HG03565 (cell line): ENCODE results near the gene KLHDC10.
"Not testable (repeated sequence)": the region's sequence is repeated elsewhere in the genome, so short reads cannot be mapped to it uniquely, and the experiment has no call there.

ENCODE experiments used
- ATAC-seq: cut with Tn5 transposase; IDR thresholded peaks from one replicate; pipeline ENCODE4 v1.9.1; 2021; ENCODE audit warnings: mild to moderate bottlenecking, moderate library complexity; ENCODE audit not compliant: unreplicated experiment

Gene KLHDC10

DNA sequence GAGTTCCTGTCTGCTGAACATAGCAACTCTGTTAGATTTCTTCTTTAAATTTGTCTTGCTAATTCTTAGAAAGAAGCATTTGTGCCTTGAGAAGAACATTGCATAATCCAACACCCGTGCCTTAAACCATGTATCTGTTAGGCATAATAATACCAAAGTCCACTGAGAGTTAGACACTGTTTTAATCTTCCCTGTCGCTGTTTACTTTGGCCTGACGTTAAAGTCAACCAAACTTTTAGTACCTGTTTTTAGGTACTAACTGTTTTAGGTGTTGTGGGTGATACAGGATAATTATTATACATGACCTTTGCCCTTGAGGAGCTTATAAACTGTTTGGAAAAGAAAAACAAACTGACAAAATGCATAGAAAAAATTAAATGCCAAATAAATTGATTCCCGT is 43.6 kb downstream of the KLHDC10 start:
- no peak for ATAC-seq

DNA sequence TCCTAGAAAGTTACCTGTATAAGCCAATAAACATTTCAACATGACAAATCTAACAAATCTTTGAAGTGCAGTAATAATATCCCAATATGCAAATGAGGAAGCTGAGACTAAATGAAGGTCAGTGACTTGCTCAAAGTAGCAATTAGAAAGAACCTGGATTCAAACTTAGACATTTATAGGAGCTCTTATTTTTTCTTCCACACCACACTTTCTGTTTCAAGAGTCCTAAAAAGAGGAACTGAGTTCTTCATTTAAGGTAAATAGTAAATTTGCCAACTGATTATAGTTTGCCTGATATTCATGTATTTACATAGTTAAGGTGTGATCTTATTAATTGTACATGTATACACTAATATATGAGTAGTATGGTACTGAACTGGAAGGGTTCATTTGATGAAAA is 44.0 kb downstream of the KLHDC10 start:
- ATAC-seq = no peak

DNA sequence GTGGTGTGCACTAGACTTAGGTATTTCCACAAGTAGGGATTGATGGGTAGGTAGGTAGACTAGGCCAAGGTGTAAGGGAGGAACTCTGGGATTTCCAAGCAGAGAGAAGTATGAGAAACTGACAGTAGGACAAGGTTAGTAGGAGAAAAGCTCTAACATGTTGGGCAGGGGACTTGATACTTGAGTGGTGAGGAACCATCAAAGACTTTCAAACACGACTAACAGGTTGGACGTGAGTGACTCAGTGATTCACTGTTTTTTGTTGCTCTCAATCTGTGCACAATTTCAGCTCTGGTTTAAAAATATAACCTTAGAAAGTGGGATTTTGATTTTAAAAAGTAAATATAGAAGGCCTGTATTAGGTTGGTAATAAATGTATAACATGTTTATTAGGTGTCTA is 44.4 kb downstream of the KLHDC10 start:
- ATAC-seq = no peak

DNA sequence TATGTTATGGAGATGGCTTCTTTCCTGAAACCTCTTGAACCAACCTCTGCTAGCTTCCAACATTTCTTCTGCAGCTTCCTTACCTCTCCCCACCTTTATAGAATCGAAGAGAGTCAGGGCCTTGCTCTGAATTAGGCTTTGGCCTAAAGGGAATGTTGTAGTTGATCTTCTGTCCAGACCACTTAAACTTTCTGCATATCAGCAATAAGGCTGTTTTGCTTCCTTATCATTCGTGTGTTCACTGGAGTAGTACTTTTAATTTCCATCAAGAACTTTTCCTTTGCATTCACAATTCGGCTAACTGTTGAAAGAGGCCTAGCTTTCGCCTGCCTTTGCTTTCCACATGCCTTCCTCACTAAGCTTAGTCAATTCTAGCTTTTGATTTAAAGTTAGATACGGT is 48.0 kb downstream of the KLHDC10 start:
- no peak for ATAC-seq

DNA sequence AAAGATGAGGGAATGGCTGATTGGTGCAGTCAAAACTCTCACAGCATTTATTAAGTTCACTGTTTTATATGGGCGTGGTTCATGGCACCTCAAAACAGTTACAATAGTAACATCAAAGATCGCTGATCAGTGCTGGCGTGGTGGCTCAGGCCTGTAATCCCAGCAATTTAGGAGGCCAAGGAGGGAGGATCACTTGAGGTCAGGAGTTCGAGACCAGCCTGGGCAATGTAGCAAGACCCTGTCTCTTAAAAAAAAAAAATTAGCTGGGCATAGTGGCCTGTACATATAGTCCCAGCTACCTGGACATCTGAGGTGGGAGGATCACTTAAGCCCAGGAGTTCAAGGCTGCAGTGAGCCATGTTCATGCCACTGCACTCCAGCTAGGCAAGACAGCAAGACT is 48.5 kb downstream of the KLHDC10 start:
- ATAC-seq = no peak

DNA sequence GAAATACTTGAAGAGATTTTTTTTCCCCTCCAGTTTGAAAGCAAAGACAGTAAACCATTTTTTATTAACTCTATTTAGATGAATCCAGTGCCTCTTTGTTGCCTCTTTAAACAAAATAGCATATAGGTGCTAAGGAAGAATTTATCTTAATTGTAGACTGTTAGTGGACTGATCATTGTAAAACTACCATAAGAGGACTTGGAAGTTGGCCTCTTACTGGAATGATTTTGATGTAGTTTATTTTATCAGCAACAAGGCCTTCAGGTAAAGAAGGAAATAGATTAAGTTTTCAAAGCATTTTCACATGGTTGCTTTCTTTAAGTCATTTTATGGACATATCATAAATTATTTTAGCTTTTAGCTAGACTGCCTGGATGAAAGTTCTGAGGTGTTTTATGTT is 53.2 kb downstream of the KLHDC10 start:
- ATAC-seq = no peak

DNA sequence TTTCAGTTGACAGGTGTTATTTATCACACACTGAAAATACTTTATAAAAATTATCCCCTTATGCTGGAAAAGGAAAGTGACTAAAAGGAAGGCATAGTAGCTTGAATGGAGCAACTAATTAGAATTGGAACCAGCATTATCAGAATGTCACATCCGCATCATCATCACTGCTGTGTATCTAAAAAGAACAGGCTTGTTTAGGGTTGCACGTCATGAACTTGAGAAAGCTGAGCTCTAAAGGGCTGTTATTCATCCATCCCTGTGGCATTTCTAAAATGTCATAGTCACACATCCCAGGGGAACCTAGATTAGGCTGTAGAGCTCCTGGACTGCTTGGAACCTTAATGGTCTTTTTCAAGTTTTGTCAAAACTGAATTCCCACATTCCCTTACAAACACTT is 54.4 kb downstream of the KLHDC10 start:
- no peak for ATAC-seq

DNA sequence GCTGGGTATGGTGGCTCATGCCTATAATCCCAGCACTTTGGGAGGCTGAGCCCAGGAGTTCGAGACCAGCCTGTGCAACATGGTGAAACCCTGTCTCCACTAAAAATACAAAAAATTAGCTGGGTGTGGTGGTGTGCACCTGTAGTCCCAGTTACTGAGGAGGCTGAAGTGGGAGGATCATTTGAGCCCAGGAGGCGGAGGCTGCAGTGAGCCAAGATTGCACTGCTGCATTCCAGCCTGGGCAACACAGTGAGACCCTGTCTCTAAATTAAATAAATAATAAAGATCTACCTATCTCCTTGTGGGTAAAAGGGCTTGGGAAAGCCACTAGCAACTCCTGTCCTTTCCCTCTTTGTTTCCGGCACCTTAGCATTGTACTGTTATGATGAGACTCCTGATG is 56.5 kb downstream of the KLHDC10 start:
- ATAC-seq = not testable (repeated sequence)

DNA sequence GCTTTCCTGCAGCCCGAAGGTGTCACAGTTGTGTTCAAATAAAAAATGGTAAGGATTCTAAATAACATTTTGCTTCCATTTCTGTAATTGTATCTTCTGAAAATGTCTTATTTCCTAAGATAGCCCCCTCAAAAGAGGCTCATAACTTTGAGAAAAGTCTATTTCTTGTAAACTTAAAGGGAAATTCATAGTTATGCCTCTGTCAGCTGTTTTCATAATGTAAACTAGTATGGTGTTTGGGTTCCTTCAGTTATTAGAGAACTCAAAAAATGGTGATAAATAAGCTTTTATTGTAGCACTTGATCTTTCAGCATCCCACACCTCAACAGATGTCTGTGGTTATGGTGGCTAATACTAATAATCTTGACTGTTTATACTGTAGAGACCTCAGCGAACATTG is 57.1 kb downstream of the KLHDC10 start:
- no peak for ATAC-seq

DNA sequence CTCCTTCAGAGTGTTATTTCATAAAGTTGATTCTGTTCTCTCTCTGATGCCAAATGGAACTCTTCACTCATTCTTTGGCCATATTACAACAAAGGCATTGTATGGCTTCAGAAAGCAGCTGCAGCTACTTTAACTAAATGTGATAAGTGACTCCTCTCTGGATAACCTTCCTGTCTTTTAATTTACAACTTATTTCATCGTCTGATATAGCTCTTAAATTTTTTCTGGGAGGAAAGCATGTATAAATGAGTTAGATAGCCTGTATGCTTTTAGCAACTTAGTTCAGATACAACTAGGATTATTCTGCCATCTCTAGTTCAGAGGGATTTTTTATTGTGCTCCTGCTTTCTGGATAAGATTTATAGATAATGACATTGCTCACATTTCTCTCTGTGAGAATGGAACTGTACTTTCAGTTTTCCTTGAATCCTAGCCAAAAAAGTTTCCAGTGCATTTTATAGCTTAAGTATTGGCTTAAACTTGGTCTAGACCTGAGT is 57.5 kb downstream of the KLHDC10 start:
- ATAC-seq = no peak

DNA sequence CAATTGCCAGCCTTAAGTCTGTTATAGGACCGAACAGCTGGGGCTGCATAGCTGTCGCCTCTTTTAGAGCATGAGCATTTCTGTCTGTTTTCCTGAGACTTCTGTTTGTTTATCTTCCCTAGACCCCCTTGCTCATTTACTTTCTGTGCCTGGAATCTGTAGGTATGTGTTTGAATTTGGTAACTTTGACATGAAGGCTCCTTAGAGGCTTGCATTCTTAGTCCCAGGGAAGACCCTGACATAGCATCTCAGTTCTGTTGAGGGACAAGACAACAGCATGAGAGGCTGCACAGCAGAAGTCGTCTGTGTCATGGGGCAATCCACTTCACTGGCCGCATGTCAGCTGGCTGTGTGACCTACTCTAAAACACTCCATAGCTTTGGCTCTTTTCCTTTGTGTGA is 58.7 kb downstream of the KLHDC10 start:
- ATAC-seq = no peak

DNA sequence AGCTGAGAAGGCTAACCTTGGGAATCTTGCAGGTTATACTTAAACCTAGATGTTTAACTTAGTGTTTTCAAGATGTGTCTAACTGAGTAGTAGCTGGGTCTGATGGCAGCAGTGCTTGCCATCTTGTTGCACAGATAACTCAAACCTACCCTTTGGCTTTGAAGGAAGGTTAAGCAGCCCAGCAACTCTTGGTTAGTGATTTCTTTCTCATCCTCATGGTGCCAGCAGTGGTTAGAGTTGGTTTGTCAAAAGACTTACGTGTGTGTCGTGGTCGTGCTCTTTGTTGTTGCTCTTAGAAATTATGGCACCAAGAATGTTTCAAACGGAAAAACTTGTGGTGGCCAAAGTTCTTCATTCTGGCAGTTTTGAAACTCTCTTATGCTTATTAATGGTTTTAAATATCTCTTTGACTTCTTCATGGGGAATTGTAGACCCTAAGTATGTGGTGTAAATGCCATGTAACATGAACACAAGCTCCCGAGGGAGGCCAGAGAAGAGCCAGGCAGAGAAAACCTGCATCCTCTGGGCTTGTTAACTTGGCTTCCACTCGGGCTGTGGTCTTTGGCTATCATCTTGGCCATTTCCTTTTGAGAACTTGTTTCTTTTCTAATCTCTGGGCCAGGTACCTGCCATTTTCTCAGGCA is 61.0 kb downstream of the KLHDC10 start:
- no peak for ATAC-seq

DNA sequence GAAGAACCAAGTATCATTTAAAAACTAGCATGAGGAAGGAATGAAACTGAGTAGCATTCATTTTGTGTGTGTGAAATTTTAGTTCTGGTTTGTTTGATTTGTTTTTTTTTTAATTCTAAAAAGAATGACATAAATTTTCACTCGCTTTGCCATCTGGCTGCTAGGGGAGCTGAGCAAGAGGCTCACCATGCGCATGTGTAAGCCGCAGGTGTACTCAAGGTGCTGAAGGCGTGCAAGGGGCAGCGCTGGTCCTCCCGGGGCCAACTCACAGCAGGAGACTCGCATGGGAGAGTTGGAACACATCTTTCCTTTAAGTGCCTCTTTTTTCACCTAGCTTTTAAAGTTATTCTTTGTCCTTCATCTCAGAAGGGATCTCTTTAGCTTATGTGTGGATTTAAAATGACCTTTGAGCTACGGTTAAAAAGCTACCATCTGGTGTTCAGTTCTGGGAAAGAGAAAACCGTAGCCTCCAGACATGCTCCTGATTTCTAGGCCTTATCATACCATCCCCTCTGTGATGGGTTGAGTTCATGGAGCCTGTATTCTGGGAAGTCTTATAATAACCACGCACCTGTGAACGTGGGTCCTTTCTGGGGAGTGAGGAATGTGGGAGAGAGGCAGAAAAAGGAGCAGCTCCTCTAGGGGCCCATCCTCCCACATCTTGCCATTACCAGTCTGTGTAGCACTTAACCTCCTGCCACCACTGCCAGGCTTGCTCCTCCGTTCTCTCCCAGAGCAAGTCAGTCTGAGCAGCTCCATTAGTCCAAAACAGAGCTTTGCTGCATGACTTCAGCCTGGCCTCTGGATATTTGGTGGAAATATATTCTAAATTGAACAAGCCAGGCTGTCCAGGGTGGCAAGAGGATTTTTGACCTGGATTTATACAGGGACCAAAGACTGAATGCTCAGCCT is 61.9 kb downstream of the KLHDC10 start:
- ATAC-seq = no peak

DNA sequence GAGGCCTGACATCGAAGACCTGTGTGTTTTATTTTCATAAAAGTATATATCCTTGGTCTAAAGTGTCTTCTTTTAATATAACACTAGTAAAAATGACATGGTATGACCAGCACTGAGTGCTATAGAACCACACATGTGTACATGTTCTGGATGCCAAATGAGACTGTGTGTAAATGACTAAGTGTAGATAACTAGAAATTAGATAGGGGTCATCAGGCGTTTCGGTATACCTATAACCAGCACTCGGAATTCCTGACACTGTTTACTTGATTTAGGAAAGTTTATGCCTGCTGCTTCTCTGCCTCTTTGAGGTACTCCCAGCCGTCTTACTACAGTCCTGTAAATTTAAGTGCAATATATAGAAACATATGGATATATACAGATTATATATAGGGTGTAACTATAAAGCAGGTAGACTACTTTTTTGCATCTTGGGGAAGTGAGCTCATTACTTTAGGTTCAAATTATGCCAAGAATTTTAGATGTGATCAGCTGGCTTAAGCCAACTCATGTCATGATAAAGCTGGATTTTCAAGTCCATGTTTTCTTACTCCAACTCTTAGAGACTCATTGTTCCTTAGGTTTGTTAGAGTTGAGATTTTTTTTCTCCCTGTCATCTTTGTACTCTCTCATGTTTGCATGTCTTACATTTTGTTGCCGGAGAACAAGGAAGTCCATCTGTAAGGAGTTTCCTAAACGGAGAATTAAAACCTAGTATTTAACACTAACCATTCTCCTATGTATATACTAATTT is 62.9 kb downstream of the KLHDC10 start:
- ATAC-seq = no peak

DNA sequence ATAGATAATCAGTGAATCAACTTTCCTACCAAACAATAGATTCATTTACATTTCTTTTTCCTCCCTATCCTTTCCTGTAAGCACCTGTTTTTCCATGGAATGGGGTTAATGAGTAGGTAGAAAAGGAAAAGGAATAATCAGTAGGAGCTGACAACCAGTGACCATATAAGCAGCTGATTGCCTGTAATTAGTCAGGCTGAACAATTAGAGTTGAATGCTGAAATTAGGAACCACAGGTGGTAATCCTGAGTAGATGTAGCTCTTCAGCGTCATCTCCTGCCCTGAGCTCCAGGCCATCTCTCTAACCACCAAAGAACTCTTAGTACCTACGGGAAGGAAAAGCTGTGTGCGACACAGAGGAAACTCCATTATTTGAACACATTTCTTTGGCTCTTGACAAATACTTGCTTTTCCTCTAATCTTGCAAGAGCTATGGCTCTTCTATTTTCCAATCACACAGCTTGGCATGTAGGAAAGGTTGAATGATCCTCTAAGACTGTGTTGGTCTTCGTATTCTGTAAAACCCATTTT is 63.8 kb downstream of the KLHDC10 start:
- no peak for ATAC-seq

DNA sequence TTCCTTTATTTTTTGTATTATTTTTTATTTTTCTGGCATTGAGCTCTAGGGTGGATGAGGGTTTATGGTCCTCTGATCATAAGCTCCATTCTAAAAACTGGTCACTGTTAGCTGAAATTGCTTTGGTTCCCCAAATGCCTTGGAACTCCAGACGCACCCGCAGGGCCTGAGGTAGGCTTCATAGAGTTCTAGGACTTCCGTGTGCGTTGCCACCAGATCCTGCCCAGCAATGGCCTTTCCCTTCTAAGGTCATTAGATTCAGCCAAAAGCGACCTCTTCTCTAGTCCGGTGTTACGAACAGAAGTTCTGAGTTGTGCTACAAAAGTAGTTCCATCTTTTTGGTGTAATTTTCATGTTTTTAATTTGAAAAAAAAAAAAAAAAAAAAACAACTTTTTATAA is 64.4 kb downstream of the KLHDC10 start:
- no peak for ATAC-seq

DNA sequence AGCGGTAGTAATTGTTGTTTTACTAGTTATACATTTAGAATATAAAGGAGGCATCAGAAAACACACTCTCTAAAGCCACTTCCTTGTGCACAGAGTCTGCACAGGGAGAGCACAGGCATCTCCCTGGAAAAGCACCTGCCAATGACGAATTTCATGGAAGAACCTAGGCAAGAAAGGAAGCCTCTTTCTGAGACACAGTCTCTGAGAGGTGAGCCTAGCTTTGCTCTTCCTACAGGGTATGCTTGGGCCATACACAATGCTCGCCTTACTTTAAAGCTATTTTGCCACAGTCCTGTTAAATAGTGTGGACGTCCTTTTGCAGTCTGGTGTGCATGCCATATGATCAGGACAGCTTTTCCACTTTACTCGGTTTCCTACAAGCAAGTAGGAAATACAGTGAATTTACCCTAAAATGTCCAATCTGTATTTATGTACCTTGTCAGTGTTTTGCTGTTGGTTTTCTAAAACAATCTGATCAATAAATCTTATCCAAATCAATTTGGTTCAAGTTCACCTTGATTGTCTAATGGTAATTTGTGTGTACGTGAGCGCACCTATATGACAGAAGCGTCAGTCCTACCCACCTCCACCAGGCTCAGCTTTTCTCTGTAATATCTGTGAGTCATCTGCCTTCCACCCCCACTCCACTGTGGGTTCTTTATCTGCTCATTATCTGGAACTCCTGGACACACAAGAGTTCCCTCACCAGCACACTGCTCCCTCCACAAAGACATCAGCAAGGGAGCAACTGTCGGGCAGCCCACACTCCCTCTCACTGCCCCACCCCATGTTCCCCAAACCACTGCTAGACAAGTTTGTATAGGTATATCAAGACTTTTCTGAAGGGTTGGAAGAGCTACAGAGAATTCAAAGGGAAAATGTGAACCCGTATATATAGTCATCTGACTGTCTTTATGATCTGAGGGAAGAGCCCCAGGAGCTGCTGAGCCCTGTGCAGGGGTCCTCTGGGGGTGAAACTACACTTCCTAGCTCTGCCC is 65.2 kb downstream of the KLHDC10 start:
- ATAC-seq = no peak

DNA sequence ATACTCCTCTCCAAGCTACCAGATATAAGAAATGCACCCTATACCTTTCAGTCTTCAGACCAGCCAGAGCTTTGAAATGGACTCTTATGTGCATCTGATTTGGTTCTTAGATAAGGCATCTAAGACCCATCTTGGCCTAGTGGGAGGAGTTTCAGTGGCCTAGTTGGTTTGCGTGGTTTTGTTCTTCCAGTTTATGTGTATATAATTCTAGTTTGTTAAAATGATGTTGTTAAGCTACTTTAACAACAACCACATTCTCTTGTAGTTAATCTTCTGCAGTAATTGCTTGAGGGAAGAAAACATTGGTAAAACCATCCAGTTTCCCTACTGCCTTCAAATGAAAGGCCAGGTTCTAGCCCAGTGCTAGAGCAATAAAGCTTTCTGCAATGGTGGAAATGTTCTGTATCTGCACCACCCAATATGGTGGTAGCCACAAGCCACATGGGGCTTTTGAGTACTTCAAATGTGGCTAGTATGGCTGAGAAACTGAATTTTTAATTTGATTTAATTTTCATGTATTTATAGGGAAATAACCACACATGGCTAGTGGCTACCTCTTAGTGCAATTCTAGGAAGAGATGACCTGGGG is 66.3 kb downstream of the KLHDC10 start:
- no peak for ATAC-seq

DNA sequence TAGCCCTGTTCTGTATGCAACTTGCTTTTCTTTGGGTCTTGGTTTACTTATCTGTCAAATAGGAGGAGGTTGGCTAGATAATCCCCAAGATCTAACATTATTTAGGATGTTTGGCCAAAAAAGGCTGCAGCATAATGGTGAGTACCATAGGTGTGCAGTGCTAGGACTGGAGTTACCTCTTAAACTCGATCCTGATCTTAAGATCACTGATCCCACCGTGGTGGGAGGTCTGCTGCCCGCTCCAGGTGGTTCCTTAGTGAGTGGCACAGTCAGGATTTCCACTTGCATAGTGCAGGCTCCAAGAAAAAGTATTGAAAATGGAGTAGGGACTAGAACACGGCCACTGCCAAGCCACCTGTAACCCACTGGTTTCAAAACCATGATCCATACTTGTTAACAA is 66.9 kb downstream of the KLHDC10 start:
- no peak for ATAC-seq
